ENCODE results near the gene KIAA0319L.
"Not testable (repeated sequence)": the region's sequence is repeated elsewhere in the genome, so short reads cannot be mapped to it uniquely, and the experiment has no call there.

Gene KIAA0319L

DNA sequence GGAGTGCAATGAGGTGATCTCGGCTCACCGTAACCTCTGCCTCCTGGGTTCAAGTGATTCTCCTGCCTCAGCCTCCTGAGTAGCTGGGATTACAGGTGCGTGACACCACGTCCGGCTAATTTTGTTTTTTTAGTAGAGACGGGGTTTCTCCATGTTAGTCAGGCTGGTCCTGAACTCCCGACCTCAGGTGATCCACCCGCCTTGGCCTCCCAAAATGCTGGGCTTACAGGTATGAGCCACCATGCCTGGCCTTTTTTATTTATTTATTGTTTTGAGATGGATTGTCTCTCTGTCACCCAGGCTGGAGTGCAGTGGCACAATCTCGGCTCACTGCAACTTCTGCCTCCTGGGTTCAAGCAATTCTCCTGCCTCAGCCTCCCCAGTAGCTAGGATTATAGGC lies 24.4 kb upstream of the KIAA0319L start:
- not testable (repeated sequence) for DNase-seq (ENCODE audit: low spot score); FAIRE-seq

DNA sequence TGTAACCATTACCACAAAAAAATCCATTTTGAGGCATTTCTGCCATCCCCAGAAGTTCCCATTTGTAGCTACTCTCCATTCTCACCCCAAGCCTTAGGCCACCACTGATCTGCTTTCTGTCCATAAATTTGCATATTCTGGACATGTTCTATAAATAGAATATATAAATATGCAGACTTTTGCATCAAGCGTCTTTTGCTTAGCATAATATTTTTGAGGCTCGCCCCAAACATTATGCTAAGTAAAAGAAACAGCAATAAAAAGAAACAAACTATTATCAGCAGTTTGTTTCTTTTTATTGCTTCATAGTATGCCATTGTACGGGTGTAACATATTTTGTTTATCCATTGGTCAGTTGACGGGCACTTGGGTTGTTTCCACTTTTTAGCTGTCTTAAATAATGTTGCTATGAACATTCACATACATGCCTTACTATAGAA lies 23.8 kb upstream of the KIAA0319L start:
- no peak for FAIRE-seq
- DNase-seq (ENCODE audit: low spot score) = no peak

DNA sequence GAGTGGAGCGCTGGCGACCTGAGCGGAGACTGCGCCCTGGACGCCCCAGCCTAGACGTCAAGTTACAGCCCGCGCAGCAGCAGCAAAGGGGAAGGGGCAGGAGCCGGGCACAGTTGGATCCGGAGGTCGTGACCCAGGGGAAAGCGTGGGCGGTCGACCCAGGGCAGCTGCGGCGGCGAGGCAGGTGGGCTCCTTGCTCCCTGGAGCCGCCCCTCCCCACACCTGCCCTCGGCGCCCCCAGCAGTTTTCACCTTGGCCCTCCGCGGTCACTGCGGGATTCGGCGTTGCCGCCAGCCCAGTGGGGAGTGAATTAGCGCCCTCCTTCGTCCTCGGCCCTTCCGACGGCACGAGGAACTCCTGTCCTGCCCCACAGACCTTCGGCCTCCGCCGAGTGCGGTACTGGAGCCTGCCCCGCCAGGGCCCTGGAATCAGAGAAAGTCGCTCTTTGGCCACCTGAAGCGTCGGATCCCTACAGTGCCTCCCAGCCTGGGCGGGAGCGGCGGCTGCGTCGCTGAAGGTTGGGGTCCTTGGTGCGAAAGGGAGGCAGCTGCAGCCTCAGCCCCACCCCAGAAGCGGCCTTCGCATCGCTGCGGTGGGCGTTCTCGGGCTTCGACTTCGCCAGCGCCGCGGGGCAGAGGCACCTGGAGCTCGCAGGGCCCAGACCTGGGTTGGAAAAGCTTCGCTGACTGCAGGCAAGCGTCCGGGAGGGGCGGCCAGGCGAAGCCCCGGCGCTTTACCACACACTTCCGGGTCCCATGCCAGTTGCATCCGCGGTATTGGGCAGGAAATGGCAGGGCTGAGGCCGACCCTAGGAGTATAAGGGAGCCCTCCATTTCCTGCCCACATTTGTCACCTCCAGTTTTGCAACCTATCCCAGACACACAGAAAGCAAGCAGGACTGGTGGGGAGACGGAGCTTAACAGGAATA lies 20.1 kb upstream of the KIAA0319L start:
- FAIRE-seq (no peak), DNase-seq (ENCODE audit: low spot score) (no peak)

DNA sequence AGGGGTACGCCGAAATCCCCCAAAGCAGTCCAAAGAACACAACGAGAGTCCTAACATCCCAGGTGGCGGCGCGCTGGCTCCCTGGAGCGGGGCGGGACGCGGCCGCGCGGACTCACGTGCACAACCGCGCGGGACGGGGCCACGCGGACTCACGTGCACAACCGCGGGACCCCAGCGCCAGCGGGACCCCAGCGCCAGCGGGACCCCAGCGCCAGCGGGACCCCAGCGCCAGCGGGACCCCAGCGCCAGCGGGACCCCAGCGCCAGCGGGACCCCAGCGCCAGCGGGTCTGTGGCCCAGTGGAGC lies 19.5 kb upstream of the KIAA0319L start:
- not testable (repeated sequence) for FAIRE-seq; DNase-seq (ENCODE audit: low spot score)

DNA sequence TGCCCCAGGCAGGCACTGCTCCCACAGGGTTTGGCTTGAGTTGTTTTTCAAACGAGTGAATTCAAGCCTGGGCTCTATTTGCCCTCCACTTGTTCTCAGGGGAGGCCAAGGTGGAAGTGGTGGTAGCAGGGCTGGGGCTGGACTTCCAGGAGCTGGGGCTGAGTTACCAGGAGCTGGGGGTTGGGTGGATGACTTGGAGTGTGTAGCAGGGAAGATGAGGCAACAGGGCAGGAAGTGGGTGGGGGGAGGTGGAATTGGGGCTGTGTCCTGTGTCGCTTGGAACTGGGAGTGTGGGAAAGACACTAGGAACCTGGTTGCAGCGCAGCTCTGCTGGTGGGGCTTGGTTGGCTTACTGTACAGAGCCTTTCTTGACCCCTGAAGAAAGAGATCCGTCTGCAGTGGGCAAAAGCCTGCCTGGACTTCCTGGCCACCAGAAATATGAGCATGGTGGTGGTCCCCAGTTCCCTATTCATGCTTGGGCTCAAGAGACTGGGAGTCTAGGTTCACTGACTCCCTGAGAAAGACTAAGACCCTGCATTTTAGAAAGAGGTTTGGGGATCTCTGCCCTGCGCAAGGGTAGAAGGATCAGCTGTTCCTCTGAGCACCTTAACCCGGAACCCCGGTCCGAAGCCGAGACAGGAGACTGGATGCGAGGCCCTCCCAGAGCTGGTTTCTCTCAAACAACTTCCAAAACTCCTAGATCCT lies 19.0 kb upstream of the KIAA0319L start:
- no peak for FAIRE-seq

DNA sequence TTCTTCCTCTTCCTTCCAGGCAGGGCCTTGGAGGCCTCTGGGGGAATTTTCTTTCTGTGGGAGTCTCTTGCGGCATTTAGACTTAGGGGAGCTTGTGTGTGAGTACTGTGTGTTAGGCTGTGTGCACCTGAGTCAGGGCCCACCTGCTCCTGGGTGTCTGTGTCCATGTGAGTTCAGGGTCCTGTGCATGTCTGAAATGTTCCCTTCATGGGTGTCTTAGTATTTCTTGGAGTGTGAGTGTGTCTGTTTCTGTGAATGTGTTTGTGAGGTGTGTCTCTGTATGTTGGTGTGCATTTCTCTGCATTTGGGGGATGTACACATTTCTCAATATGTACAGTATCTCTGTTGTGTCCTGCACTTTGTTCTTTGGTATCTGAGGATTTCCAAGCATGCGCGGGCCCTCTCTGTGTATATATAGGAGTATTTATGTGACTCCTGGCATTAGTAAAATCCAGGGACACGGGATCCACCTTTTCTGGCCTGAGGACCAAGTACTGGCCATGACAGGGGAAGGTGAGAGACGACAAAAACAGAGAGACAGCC lies 18.3 kb upstream of the KIAA0319L start:
- no peak for FAIRE-seq
- no peak for DNase-seq (ENCODE audit: low spot score)

More for the DNA sequence above, 19.0 kb upstream of the KIAA0319L start:
- DNase-seq (ENCODE audit: low spot score) = no peak

DNA sequence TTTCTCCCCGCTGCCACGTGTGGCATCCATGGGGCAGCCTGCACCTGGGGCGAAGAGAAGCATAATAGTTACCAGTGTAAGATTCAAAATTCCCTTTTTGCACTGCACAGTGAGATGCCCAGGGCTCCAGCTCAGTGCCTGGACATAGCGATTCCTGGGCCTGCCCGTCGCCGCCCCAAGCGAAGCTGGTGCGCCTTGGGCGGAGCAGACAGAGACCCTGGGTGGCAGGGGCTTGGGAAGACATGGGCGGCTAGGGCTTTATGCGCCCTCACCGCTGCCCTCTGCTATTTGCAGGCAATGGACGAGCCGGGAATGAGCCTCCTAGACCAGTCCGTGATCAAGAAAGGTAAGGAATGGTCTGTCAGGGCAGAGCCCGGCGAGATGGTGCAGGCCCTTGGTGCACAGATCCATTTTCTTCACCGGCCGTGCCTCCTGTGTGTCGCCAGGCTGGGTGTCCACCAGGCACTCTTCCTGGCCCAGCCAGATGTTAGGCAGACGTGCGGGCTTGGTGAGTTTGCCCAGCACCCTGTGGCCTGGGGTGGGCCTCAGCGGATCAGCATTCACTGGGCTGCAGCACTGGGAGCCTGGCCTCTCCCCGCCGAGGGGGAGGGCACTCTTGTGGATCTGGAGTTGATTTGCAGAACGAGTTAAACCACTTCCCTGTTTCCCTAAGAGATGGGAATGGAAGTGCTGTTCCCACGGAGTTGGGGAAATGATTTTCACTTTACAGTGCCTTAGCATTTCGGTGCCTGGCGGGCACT lies 17.6 kb upstream of the KIAA0319L start:
- DNase-seq (ENCODE audit: low spot score) = no peak
- no peak for FAIRE-seq

DNA sequence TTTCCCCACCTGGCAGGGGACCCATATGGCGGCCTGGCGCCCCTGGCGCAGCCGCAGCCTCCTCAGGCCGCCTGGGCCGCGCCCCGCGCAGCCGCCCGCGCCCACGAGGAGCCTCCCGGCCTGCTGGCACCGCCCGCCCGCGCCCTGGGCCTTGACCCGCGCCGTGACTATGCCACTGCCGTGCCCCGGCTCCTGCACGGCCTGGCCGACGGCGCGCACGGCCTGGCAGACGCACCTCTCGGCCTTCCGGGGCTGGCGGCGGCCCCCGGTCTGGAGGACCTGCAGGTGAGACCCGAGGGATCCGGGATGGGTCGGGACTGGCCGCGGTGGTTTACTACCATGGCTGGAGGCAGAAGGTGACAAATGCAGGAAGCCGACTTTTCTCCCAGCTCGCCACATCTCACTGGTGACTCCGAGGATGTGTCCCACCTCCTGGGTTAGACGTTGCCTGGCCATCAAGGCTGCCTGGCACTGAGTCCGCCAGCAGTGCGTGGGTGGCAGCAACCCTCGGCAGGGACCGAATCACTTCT lies 17.0 kb upstream of the KIAA0319L start:
- FAIRE-seq (no peak), DNase-seq (ENCODE audit: low spot score) (no peak)

DNA sequence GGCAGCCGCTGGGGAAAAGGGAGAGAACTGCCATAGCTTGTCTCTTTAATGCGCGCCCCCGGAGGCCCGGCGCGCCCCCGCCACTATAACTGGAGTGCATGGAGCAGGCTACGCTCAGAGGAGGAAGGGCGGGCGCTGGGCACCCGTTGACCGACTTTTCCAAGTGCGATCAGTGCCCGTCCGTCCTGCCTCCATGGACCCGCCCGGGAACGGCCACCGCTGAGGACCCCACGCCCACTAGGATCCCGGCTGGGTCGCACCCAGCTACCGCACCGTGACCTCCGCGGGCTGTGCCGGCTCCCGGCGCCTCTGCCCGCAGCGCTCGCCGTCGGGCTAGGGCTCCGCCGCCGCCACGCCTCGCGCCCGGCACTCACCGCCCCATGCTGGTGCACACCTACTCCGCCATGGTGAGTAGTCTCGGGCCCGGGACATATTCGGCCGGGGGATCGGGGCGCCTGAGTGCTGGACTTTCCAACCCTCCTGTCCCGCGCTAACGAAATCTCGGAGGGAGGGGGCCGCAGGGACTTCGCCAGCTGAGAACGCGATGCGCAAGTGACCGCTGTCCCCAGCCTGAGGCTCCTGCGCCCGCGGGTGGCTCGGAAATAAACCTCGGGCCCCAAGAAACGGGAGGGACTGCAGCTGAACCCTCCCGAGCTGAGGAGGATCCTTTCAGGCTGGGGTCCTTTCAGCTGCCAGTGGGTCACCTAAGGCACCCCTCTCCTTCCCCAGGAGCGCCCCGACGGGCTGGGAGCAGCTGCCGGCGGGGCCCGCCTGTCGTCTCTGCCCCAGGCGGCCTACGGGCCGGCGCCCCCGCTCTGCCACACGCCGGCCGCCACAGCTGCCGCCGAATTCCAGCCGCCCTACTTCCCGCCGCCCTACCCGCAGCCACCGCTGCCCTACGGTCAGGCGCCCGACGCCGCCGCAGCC lies 16.3 kb upstream of the KIAA0319L start, which contains the start of gene TFAP2E:
TSS of gene TFAP2E (plus strand) at position 117 of the 927 bp plus-strand sequence. CDS start at position 381, 264 bp downstream.
- FAIRE-seq (no peak), DNase-seq (ENCODE audit: low spot score) (no peak)

DNA sequence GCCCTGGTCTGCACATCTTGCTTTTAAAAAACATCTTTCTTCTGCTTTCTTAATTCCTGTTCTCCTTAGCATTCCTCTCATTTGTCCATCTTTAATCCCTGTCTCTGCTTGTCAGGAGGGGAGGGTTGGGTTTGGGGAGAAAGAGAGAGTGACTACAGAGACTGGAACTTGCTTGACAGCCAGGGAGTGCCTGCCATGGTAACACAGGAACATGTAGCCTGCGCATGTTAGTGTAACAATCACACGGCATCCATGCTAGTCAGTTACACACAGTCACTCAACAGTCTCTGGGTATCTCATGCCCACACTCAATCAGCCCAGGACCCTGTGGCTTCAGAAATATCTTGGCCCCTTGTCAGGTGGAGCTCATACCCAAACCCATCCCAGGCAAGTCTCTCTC lies 15.1 kb upstream of the KIAA0319L start:
- no peak for FAIRE-seq
- no peak for DNase-seq (ENCODE audit: low spot score)

DNA sequence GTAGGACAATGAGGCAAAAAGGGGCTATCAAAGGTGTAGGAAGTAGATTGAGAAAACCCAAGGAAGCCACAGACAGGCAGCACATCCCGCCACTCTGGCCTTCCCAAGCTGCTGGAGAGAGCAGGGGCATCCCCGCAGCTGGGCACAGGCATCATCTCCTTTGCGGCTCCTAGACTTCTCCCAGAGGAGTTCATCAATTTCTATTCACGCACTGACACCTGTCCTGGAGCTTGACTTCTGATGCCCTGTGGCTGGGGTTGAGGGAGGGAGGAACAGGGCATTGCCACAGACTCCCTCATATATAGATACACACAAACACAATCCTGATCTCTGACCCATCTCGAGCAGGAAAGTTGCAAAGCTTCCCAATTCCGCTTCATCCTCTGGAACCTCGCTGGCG lies 14.1 kb upstream of the KIAA0319L start:
- no peak for FAIRE-seq

DNA sequence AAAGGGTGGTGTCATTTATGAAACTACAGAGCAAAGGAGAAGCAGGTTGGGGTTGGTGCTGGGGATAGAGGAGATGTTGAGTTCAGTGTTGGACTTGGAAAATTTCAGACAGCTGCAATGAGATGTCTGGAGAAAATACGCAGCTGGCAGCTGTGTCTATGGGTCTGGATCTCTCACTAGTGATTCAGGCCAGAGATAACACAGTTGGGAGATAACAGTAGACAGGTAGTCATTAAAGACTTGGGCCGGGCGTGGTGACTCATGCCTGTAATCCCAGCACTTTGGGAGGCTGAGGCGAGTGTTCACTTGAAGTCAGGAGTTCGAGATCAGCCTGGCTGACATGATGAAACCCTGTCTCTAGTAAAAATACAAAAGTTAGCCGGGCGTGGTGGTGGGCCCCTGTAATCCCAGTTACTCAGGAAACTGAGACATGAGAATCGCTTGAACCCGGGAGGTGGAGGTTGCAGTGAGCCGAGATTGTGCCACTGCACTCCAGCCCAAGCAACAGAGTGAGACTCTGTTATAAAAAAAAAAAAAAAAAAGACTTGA lies 13.5 kb upstream of the KIAA0319L start:
- DNase-seq (ENCODE audit: low spot score) (no peak), FAIRE-seq (no peak)

More for the DNA sequence above, 14.1 kb upstream of the KIAA0319L start:
- no peak for DNase-seq (ENCODE audit: low spot score)

DNA sequence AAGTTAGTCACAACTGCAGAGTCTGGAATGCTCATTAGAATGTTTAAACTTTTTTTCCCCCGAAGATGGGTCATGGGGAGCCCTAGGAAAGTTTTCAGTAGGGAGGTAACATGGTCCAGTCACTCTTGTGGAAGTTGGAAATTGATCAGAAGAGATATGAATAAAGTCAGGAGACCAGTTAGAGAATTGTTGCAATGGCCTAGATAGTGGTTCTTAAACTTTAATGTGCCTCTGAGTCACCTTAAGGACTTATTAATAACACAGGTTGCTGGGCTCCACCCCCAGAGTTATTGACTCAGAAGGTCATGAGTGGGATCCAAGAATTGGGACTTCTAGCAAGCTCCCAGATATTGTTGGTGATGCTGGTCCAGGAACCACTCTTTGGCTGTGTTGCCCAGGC lies 12.7 kb upstream of the KIAA0319L start:
- DNase-seq (ENCODE audit: low spot score) (no peak), FAIRE-seq (no peak)

DNA sequence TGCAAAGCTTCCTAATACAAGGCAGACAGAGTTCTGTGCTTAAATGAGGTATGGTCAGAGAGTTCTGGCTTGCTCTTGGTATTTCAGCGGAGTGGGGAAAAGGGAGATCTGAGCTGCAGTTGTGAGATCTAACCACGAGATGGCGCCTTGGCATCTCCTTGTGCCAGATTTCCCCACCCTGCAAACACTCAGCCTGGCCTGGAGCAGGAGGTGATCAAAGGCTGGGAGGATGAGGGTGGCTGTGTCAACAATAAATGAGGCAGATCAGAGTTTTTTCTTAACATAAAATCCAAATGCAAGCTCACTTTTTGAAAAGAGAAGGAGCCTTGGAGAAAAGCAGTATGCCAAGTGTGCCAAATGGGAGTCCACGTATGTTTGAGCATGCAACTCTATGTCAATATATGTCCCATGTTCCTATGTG lies 11.8 kb upstream of the KIAA0319L start:
- FAIRE-seq = peak; percentile 33
- DNase-seq (ENCODE audit: low spot score) = peak; percentile 55

DNA sequence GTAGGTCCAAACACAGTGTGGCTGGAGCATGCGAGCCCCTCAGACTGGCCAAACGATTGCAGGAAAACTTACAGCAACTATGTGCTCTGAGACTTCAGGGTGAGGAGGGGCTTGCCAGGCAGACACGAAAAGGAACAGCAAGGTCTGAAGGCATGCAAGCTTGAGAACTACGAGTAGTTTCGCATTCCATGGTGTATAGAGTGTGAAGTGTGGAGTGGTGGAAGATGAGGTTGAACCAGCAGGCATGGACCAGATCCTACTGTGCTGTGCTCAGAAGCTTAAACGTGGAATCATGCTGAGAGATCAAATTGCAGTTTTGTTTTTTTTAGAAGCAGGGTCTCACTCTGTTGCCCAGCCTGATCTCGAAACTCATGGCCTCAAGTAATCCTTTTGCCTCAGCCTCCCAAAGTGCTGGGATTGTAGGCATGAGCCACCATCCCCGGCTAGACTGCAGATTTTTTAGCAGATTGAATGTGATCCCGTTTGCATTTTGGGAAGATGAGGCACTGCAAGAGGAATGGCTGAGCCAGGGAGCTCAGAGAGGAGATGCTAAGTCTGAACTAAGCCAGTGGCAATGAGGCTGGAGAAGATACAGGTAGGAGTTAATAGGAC lies 10.8 kb upstream of the KIAA0319L start:
- FAIRE-seq = no peak
- no peak for DNase-seq (ENCODE audit: low spot score)

DNA sequence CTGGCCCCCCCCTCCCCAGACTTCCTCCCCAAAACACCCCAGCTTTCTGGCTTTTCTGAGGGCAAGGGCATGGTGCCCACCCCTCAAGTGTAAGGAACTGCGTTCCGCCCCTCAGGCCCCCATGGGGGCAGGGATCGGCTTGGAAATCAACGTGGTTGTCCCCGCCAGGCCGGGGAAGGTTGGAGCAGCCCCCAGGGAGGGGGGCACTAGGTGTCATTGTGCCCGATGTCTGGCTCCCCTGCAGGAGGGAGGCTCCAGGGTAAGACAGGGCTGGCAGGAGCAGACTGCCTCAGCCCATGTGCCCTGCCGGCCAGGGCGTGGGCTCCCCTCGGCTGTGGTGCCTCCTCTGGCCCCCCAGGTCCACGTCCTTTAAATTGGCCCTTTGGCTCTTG lies 8.5 kb upstream of the KIAA0319L start:
- FAIRE-seq (no peak), DNase-seq (ENCODE audit: low spot score) (no peak)

DNA sequence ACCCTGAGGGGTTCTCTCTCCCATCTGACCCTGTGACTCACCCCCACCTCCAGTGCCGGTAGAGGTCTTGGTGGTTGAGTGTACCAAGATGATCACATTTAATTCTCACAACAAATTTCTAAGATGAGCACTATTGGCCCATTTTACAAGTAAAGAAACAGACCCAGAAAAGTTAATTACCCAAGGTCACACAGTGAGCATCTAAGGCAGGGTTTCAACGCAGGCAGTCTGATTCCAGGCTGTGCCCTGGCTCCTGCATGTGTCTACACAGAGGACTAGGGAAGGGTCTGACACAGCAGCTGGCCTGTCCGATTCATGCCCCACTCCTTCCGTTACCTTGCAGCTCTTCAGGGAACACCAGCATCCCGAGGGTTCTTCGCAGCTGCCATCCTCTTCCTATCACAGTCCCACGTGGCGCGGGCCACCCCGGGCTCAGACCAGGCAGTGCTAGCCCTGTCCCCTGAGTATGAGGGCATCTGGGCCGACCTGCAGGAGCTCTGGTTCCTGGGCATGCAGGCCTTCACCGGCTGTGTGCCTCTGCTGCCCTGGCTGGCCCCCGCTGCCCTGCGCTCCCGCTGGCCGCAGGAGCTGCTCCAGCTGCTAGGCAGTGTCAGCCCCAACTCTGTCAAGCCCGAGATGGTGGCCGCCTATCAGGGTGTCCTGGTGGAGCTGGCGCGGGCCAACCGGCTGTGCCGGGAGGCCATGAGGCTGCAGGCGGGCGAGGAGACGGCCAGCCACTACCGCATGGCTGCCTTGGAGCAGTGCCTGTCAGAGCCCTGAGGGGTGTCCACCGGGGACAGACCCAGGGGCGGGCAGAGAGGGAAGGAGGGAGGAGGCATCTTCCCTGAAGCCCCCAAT lies 7.9 kb upstream of the KIAA0319L start:
- no peak for FAIRE-seq

More for the DNA sequence above, 7.9 kb upstream of the KIAA0319L start:
- DNase-seq (ENCODE audit: low spot score) = no peak

Data from RCC 7860 (cell line).